OCI-LY7 (cell line): Measurements from ENCODE around the gene RETSAT. TPM values are rescaled to one million over a fixed set of nuclear protein-coding genes. Genes with fewer than 3 reads are reported as not detected.

Experiments
- small RNA-seq: library from RNA; depleted of rRNA; stranded (forward); fragments of <200 nt; gene quantifications from one replicate; pipeline ENCODE3, GENCODE V24; 2014
- total RNA-seq, 2 experiments: library from RNA; depleted of rRNA in 1 of 2; stranded (reverse); fragments of >200 nt in 1 of 2; shearing (Covaris generic) in 1 of 2; gene quantifications; 2 replicates each; pipeline ENCODE4 v1.2.3, GENCODE V29; 2014 to 2022

The RETSAT gene
- total RNA-seq, 2 experiments from 2014 or later = 14.1 to 19.9 TPM

Small RNA genes within 50 kb of the gene (small RNA-seq; reads per million reads assigned to genes)
- gene AC062037.1 (not detected), gene AC062037.2 (not detected), gene RF00019 (not detected), gene RN7SL113P (not detected)

Other genes starting within 250 kb of the RETSAT start
- gene TCF7L1, start 221.1 kb downstream of the RETSAT start, total RNA-seq (2014; rRNA removed; shearing (Covaris generic)) = not detected in 2 replicates
- not detected in 2 replicates for gene TCF7L1, start 221.1 kb downstream of the RETSAT start, total RNA-seq (2022)
- gene TGOLN2, start 26.5 kb downstream of the RETSAT start, total RNA-seq (2014; rRNA removed; shearing (Covaris generic)) = 74.4 and 78.6 TPM in 2 replicates
- 76.9 and 86.6 TPM in 2 replicates for gene TGOLN2, start 26.5 kb downstream of the RETSAT start, total RNA-seq (2022)
- 12.0 and 22.1 TPM in 2 replicates for gene ELMOD3, start 241 bp upstream of the RETSAT start, total RNA-seq (2014; rRNA removed; shearing (Covaris generic))
- 18.5 and 21.8 TPM in 2 replicates for gene ELMOD3, start 241 bp upstream of the RETSAT start, total RNA-seq (2022)
- 7.5 and 9.8 TPM in 2 replicates for gene CAPG, start 55.8 kb upstream of the RETSAT start, total RNA-seq (2014; rRNA removed; shearing (Covaris generic))
- 7.9 and 8.1 TPM in 2 replicates for gene CAPG, start 55.8 kb upstream of the RETSAT start, total RNA-seq (2022)
- gene SH2D6, start 64.2 kb upstream of the RETSAT start, total RNA-seq (2014; rRNA removed; shearing (Covaris generic)) = 0.35 and 0.82 TPM in 2 replicates
- gene SH2D6, start 64.2 kb upstream of the RETSAT start, total RNA-seq (2022) = 2.6 and 3.5 TPM in 2 replicates
- 336 and 350 TPM in 2 replicates for gene MAT2A, start 184.6 kb upstream of the RETSAT start, total RNA-seq (2014; rRNA removed; shearing (Covaris generic))
- 462 and 466 TPM in 2 replicates for gene MAT2A, start 184.6 kb upstream of the RETSAT start, total RNA-seq (2022)
- gene GGCX, start 207.0 kb upstream of the RETSAT start, total RNA-seq (2014; rRNA removed; shearing (Covaris generic)) = 16.5 and 33.3 TPM in 2 replicates
- 32.5 and 32.8 TPM in 2 replicates for gene GGCX, start 207.0 kb upstream of the RETSAT start, total RNA-seq (2022)
- gene VAMP8, start 223.1 kb upstream of the RETSAT start, total RNA-seq (2014; rRNA removed; shearing (Covaris generic)) = 112 and 156 TPM in 2 replicates
- gene VAMP8, start 223.1 kb upstream of the RETSAT start, total RNA-seq (2022) = 152 and 160 TPM in 2 replicates
- 0.54 and 3.0 TPM in 2 replicates for gene VAMP5, start 229.9 kb upstream of the RETSAT start, total RNA-seq (2014; rRNA removed; shearing (Covaris generic))
- gene VAMP5, start 229.9 kb upstream of the RETSAT start, total RNA-seq (2022) = 3.8 and 3.9 TPM in 2 replicates
- 98.4 and 179 TPM in 2 replicates for gene RNF181, start 241.2 kb upstream of the RETSAT start, total RNA-seq (2014; rRNA removed; shearing (Covaris generic))
- 95.1 and 97.8 TPM in 2 replicates for gene RNF181, start 241.2 kb upstream of the RETSAT start, total RNA-seq (2022)
- gene TMEM150A, start 248.2 kb upstream of the RETSAT start, total RNA-seq (2014; rRNA removed; shearing (Covaris generic)) = 0.92 TPM in 1 of 2 replicates, not detected in the other
- 0.74 and 1.1 TPM in 2 replicates for gene TMEM150A, start 248.2 kb upstream of the RETSAT start, total RNA-seq (2022)